Activated CD8-positive, alpha-beta memory T cell treated with anti-CD3 and anti-CD28 coated beads for 36 hours (primary cell): ENCODE results near the gene P2RY13. TPM values are rescaled to one million over a fixed set of nuclear protein-coding genes. Genes with fewer than 3 reads are reported as not detected.

Experiments
- total RNA-seq, 2 experiments: library from RNA; stranded (reverse); gene quantifications; one replicate each; pipeline ENCODE4 v1.2.3, GENCODE V29; 2021

Gene P2RY13
- total RNA-seq, 2 experiments from 2014 or later, result not detected

Other genes starting within 250 kb of the P2RY13 start
- gene MED12L, start 243.9 kb downstream of the P2RY13 start, total RNA-seq, result 1 to 10 TPM; 1.5 to 1.8 TPM
- 100 to 1,000 TPM; 227 to 229 TPM for gene GPR171, start 126.3 kb downstream of the P2RY13 start, total RNA-seq
- 1 to 10 TPM in 1 of 2 experiments, under 1 TPM in 1; 0.65 to 1.0 TPM for gene P2RY14, start 51.0 kb downstream of the P2RY13 start, total RNA-seq
- gene GPR87, start 12.7 kb downstream of the P2RY13 start, total RNA-seq, result 1 to 10 TPM; 1.0 to 1.2 TPM
- gene P2RY12, start 55.2 kb upstream of the P2RY13 start, total RNA-seq, result not detected
- gene IGSF10, start 131.5 kb upstream of the P2RY13 start, total RNA-seq, result not detected